Testis (tissue), 3 donors: ENCODE measurements around the gene ANKRD33B. TPM values are rescaled to one million over a fixed set of nuclear protein-coding genes. Genes with fewer than 3 reads are reported as not detected.

Source experiments
- DNase-seq: peaks from one replicate; pipeline ENCODE4 v3.0.0-alpha.2; 2019
- H3K27ac ChIP-seq, 2 donors: fragments of 200-600 bp; sonication (generic); one replicate each; pipeline ENCODE4 v1.5.1; 2019
- H3K27me3 ChIP-seq: fragments of 200-600 bp; sonication (generic); one replicate; pipeline ENCODE4 v1.5.1; 2019
- H3K36me3 ChIP-seq: fragments of 200-600 bp; sonication (generic); one replicate; pipeline ENCODE4 v1.5.1; 2017; ENCODE audit warnings: low read depth; ENCODE audit errors: missing control alignments
- H3K4me1 ChIP-seq: fragments of 200-600 bp; sonication (generic); one replicate; pipeline ENCODE4 v1.5.1; 2019
- H3K4me3 ChIP-seq, 2 donors: fragments of 200-600 bp; sonication (generic); one replicate each; pipeline ENCODE4 v1.5.1; 2017 to 2019
- H3K9me3 ChIP-seq: fragments of 200-600 bp; sonication (generic); one replicate; pipeline ENCODE4 v1.5.1; 2017
- CTCF ChIP-seq, 3 experiments: fragments of 450-650 bp in 2 of 3; fragments of 200-600 bp in 1 of 3; sonication (generic) in 1 of 3; IDR thresholded peaks; one replicate each; pipeline ENCODE4 v1.5.1; 2016 to 2019; ENCODE audit warnings: antibody characterized with exemption in 3 of 3, mild to moderate bottlenecking in 2 of 3, moderate library complexity in 1 of 3
- POLR2A ChIP-seq: fragments of 450-650 bp; IDR thresholded peaks from one replicate; pipeline ENCODE4 v1.6.1; 2017; ENCODE audit warnings: antibody characterized with exemption, mild to moderate bottlenecking, moderate library complexity
- WGBS, 2 donors: methylation state at CpG; one replicate each; pipeline ENCODE4 v1.1.5; 2018; 5-methylcytosine and 5-hydroxymethylcytosine counted together
- intact Hi-C: fragments of 100-400 bp; cut with DNase I; formaldehyde crosslinking; loops from one replicate; pipeline ENCODE4 v1.15.1; 2023; ENCODE audit warnings: low total_unique reads
- polyA plus RNA-seq: library from polyadenylated mRNA; stranded (reverse); fragments of 350-450 nt; fragmentation: Illumina TruSeq; extraction: RNeasy Lipid Tissue Mini Kit (QIAGEN cat#74804); gene quantifications from one replicate; pipeline ENCODE4 v1.2.3, GENCODE V29; 2014; ENCODE audit warnings: low read depth, low replicate concordance; ENCODE audit not compliant: insufficient read depth
- total RNA-seq, 2 donors: library from RNA; depleted of rRNA; stranded (reverse); fragments of >200 nt; gene quantifications; one replicate each; pipeline ENCODE4 v1.2.3, GENCODE V29; 2016

Gene ANKRD33B
- total and polyA plus RNA-seq, 3 donors from 2014 or later: 3.7 to 5.8 (median 5.6) TPM

DNA sequence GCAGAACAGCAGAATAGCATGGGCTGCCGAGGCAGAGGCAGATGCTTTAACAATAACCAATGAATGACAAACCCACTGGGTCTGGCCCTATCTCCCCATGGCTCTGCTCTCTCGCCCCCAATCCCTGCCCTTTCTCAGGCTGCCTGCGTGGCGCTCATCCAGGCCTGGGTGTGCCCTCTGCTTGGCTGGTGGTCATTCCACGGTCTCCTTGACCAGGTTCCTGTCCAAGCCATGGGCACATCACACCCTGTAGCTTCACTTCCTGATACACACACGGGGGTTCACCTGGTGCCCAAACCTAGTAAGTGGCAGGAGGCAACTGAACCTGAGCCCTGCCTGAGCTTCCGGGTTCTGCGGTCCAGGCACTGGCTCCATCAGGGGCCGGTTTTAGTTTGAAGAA, 109.5 kb downstream of the ANKRD33B start:
- DNase-seq: no peak
- no peaks in the 10 kb centered on the region for H3K4me1 ChIP-seq
- no peak for TF ChIP-seq CTCF (IDR thresholded peaks at IDR 0.05)
- no peak for TF ChIP-seq POLR2A
- no peaks in the 10 kb centered on the region for H3K9me3 ChIP-seq
- H3K36me3 ChIP-seq: no peaks in the 10 kb centered on the region
- no peak overlapping the region for H3K27ac ChIP-seq
- 65 to 80% methylated on average over 8 to 9 of the region's 9 CpGs for WGBS, 2 donors
- H3K27me3 ChIP-seq: no peaks in the 10 kb centered on the region
- no peak overlapping the region for H3K4me3 ChIP-seq
- intact Hi-C loops: no loop called here

GRCh38 chr5:10674096-10674495, 110.2 kb downstream of the ANKRD33B start:
- Histone ChIP-seq H3K27ac (no peak overlapping the region), H3K27me3 (no peaks in the 10 kb centered on the region)

GRCh38 chr5:10674582-10674981, 110.7 kb downstream of the ANKRD33B start:
- Histone ChIP-seq H3K27ac (no peak overlapping the region), H3K4me1 (no peaks in the 10 kb centered on the region), H3K9me3 (no peaks in the 10 kb centered on the region), H3K36me3 (no peaks in the 10 kb centered on the region), H3K27me3 (no peaks in the 10 kb centered on the region), H3K4me3 (no peak overlapping the region)
- DNase-seq: no peak
- intact Hi-C loops: no loop called here
- WGBS, 2 donors: 53 to 64% methylated on average over 6 of the region's 6 CpGs
- TF ChIP-seq POLR2A: no peak
- no peak for TF ChIP-seq CTCF (IDR thresholded peaks at IDR 0.05)

More at GRCh38 chr5:10674096-10674495, 110.2 kb downstream of the ANKRD33B start:
- Histone ChIP-seq H3K4me1 (no peaks in the 10 kb centered on the region), H3K9me3 (no peaks in the 10 kb centered on the region), H3K36me3 (no peaks in the 10 kb centered on the region), H3K4me3 (no peak overlapping the region)
- intact Hi-C loops: no loop called here
- WGBS, 2 donors: 84 to 87% methylated on average over 11 of the region's 11 CpGs
- no peak for DNase-seq
- TF ChIP-seq CTCF (IDR thresholded peaks at IDR 0.05) (no peak), POLR2A (no peak)

- H3K9me3 ChIP-seq: no peaks in the 10 kb centered on the region
- H3K27ac ChIP-seq: no peak overlapping the region
- TF ChIP-seq CTCF (IDR thresholded peaks at IDR 0.05): no peak
- no peak for TF ChIP-seq POLR2A
- intact Hi-C loops: no loop called here
- WGBS, 2 donors: 86 to 89% methylated on average over 13 to 14 of the region's 14 CpGs
- no peaks in the 10 kb centered on the region for H3K27me3 ChIP-seq
- H3K4me1 ChIP-seq: no peaks in the 10 kb centered on the region
- no peak for DNase-seq
- no peak overlapping the region for H3K4me3 ChIP-seq
- no peaks in the 10 kb centered on the region for H3K36me3 ChIP-seq
These were observed 111.4 kb downstream of the ANKRD33B start for GRCh38 chr5:10675177-10675700.

DNA sequence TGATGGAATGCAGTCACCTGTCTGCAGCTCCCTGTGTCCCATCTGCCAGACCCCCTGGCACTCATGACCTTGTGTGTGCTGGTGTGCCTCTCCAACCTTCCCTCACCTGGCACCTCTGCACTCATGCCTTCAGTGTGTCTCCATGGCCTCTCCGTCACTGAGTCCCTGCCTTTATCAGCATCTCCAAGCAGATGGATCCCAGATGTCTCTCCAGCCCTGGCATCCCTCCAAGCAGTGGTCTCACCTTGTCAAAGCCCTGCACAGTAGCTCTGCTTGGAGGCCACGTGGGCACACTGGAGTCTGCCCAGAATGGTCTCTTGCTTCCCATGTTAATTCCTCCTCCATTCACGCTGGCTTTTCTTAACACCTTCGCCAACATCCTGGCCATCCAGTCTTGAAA, 112.4 kb downstream of the ANKRD33B start:
- Histone ChIP-seq H3K36me3 (no peaks in the 10 kb centered on the region), H3K4me1 (no peaks in the 10 kb centered on the region), H3K9me3 (no peaks in the 10 kb centered on the region), H3K4me3 (no peak overlapping the region), H3K27ac (no peak overlapping the region), H3K27me3 (no peaks in the 10 kb centered on the region)
- no peak for TF ChIP-seq CTCF (IDR thresholded peaks at IDR 0.05)
- TF ChIP-seq POLR2A: no peak
- intact Hi-C loops: no loop called here
- WGBS, 2 donors: 52 to 71% methylated on average over 4 of the region's 4 CpGs
- DNase-seq: no peak
